ENCODE data around the gene NAGLU. TPM values are rescaled to one million over a fixed set of nuclear protein-coding genes. Genes with fewer than 3 reads are reported as not detected.

Gene NAGLU
- total and polyA plus RNA-seq, 10 of the 15 experiments (the other 5 are each of a cell fraction or from before 2014, with no cell fraction given): 0.23 to 27.5 (median 8.9) TPM

GRCh38 chr17:42535155-42536047, 640 bp upstream of the NAGLU start (continued):
- TF ChIP-seq MEF2A (IDR thresholded peaks at IDR 0.05; ENCODE audit: insufficient read depth, low read depth, low read length) (no peak), ZBED1 (IDR thresholded peaks at IDR 0.05; ENCODE audit: borderline replicate concordance) (no peak), ZNF592 (IDR thresholded peaks at IDR 0.05) (peak; percentile 85; the same call in 1 of the 2 replicates), SKIL (IDR thresholded peaks at IDR 0.05; ENCODE audit: low read depth, poor library complexity, severe bottlenecking) (peak; percentile 41), E2F4 (IDR thresholded peaks at IDR 0.05; ENCODE audit: low read depth, low read length) (no peak), ZSCAN29 (IDR thresholded peaks at IDR 0.05) (no peak), TCF7 (IDR thresholded peaks at IDR 0.05; ENCODE audit: borderline replicate concordance) (no peak), RBBP5 (conservative IDR thresholded peaks at IDR 0.05) (no peak), RELB (IDR thresholded peaks at IDR 0.05; ENCODE audit: low read depth) (peak; percentile 67), IKZF2 (IDR thresholded peaks at IDR 0.05) (0 out of 4 replicates have a peak, but pooled peaks of 1 of the 2 experiments have one; percentile 33), ZBTB40 (IDR thresholded peaks at IDR 0.05; ENCODE audit: borderline replicate concordance) (peak; percentile 43; the same call in 1 of the 2 replicates), EGR1 (IDR thresholded peaks at IDR 0.05; ENCODE audit: borderline replicate concordance in 1 of 2, low read depth in 2 of 2, low read length in 2 of 2) (no peak)

Data from GM12878 (cell line).